NCI-H2107 treated with DMSO at 0.1 percent for 48 hours (cell line): Measurements from ENCODE around the gene PPP2R2C.

Experiments used
- DNase-seq: peaks from one replicate; lab custom pipeline; 2025; ENCODE audit not compliant: unreplicated experiment; lab: John Stamatoyannopoulos, UW

Gene PPP2R2C

GRCh38 chr4:6404611-6405396 lies 67.6 kb downstream of the PPP2R2C start:
- peak; percentile 21 for DNase-seq

GRCh38 chr4:6403400-6403685 lies 69.1 kb downstream of the PPP2R2C start:
- no peak for DNase-seq

GRCh38 chr4:6402566-6403399 lies 69.6 kb downstream of the PPP2R2C start:
- no peak for DNase-seq

GRCh38 chr4:6401797-6402196 lies 70.6 kb downstream of the PPP2R2C start:
- no peak for DNase-seq

- no peak for DNase-seq
Observed at GRCh38 chr4:6396696-6397236, 75.6 kb downstream of the PPP2R2C start.

- DNase-seq = peak; percentile 26
Observed at GRCh38 chr4:6395466-6396228, 76.8 kb downstream of the PPP2R2C start.

- DNase-seq = no peak
Observed at GRCh38 chr4:6394671-6395081, 77.7 kb downstream of the PPP2R2C start.

GRCh38 chr4:6393544-6394475 lies 78.6 kb downstream of the PPP2R2C start:
- no peak for DNase-seq

GRCh38 chr4:6393066-6393465 lies 79.3 kb downstream of the PPP2R2C start:
- DNase-seq = no peak

- no peak for DNase-seq
Observed at GRCh38 chr4:6392407-6392806, 80.0 kb downstream of the PPP2R2C start.

GRCh38 chr4:6391852-6392188 lies 80.6 kb downstream of the PPP2R2C start:
- DNase-seq = no peak

GRCh38 chr4:6391186-6391851 lies 81.1 kb downstream of the PPP2R2C start:
- DNase-seq = no peak

- no peak for DNase-seq
Observed at GRCh38 chr4:6390356-6390755, 82.1 kb downstream of the PPP2R2C start.

GRCh38 chr4:6389142-6389825 lies 83.1 kb downstream of the PPP2R2C start:
- no peak for DNase-seq

GRCh38 chr4:6388713-6389112 lies 83.7 kb downstream of the PPP2R2C start:
- no peak for DNase-seq

GRCh38 chr4:6387946-6388345 lies 84.5 kb downstream of the PPP2R2C start:
- no peak for DNase-seq

GRCh38 chr4:6386091-6386490 lies 86.3 kb downstream of the PPP2R2C start:
- no peak for DNase-seq

GRCh38 chr4:6385288-6385687 lies 87.1 kb downstream of the PPP2R2C start:
- DNase-seq = no peak

GRCh38 chr4:6384541-6384940 lies 87.9 kb downstream of the PPP2R2C start:
- no peak for DNase-seq
